ENCODE measurements around the gene ELF4. TPM values are rescaled to one million over a fixed set of nuclear protein-coding genes. Genes with fewer than 3 reads are reported as not detected.

The ELF4 gene
- total RNA-seq, 1 donor from 2014 or later, result 9.0 TPM

- TF ChIP-seq CTCF (IDR thresholded peaks at IDR 0.05; ENCODE audit: insufficient read depth, low read length, severe bottlenecking), result no peak
- no peak overlapping the region for H3K4me3 ChIP-seq (ENCODE audit: low read depth, low read length)
- no peak for DNase-seq (ENCODE audit: low read depth)
- H3K27me3 ChIP-seq (ENCODE audit: control insufficient read depth, insufficient read depth, low read length), result no peaks in the 10 kb centered on the region
- FAIRE-seq, result no peak
- H3K36me3 ChIP-seq (ENCODE audit: control insufficient read depth, insufficient read depth, low read length), result no peaks in the 10 kb centered on the region
Measured at GRCh38 chrX:130055899-130056298, 54.4 kb downstream of the ELF4 start.

GRCh38 chrX:130055103-130055502, 55.2 kb downstream of the ELF4 start:
- no peak for TF ChIP-seq CTCF (IDR thresholded peaks at IDR 0.05; ENCODE audit: insufficient read depth, low read length, severe bottlenecking)
- no peak for FAIRE-seq
- Histone ChIP-seq H3K27me3 (ENCODE audit: control insufficient read depth, insufficient read depth, low read length) (no peaks in the 10 kb centered on the region), H3K36me3 (ENCODE audit: control insufficient read depth, insufficient read depth, low read length) (no peaks in the 10 kb centered on the region), H3K4me3 (ENCODE audit: low read depth, low read length) (no peak overlapping the region)
- no peak for DNase-seq (ENCODE audit: low read depth)

- no peaks in the 10 kb centered on the region for H3K36me3 ChIP-seq (ENCODE audit: control insufficient read depth, insufficient read depth, low read length)
- H3K27me3 ChIP-seq (ENCODE audit: control insufficient read depth, insufficient read depth, low read length), result no peaks in the 10 kb centered on the region
- no peak overlapping the region for H3K4me3 ChIP-seq (ENCODE audit: low read depth, low read length)
- no peak for TF ChIP-seq CTCF (IDR thresholded peaks at IDR 0.05; ENCODE audit: insufficient read depth, low read length, severe bottlenecking)
- FAIRE-seq (no peak), DNase-seq (ENCODE audit: low read depth) (no peak)
Measured at GRCh38 chrX:130053236-130053635, 57.1 kb downstream of the ELF4 start.

- no peak overlapping the region for H3K4me3 ChIP-seq (ENCODE audit: low read depth, low read length)
- TF ChIP-seq CTCF (IDR thresholded peaks at IDR 0.05; ENCODE audit: insufficient read depth, low read length, severe bottlenecking), result no peak
- FAIRE-seq (no peak), DNase-seq (ENCODE audit: low read depth) (no peak)
- no peaks in the 10 kb centered on the region for H3K27me3 ChIP-seq (ENCODE audit: control insufficient read depth, insufficient read depth, low read length)
- H3K36me3 ChIP-seq (ENCODE audit: control insufficient read depth, insufficient read depth, low read length), result no peaks in the 10 kb centered on the region
Measured at GRCh38 chrX:130051176-130051845, 59.0 kb downstream of the ELF4 start.

- DNase-seq (ENCODE audit: low read depth) (no peak), FAIRE-seq (no peak)
- TF ChIP-seq CTCF (IDR thresholded peaks at IDR 0.05; ENCODE audit: insufficient read depth, low read length, severe bottlenecking), result no peak
- H3K4me3 ChIP-seq (ENCODE audit: low read depth, low read length), result no peak overlapping the region
- no peaks in the 10 kb centered on the region for H3K36me3 ChIP-seq (ENCODE audit: control insufficient read depth, insufficient read depth, low read length)
- H3K27me3 ChIP-seq (ENCODE audit: control insufficient read depth, insufficient read depth, low read length), result no peaks in the 10 kb centered on the region
Measured at GRCh38 chrX:130049821-130050220, 60.5 kb downstream of the ELF4 start.

GRCh38 chrX:130048686-130049222, 61.5 kb downstream of the ELF4 start:
- H3K36me3 ChIP-seq (ENCODE audit: control insufficient read depth, insufficient read depth, low read length), result no peaks in the 10 kb centered on the region
- TF ChIP-seq CTCF (IDR thresholded peaks at IDR 0.05; ENCODE audit: insufficient read depth, low read length, severe bottlenecking), result no peak
- DNase-seq (ENCODE audit: low read depth) (no peak), FAIRE-seq (no peak)
- no peaks in the 10 kb centered on the region for H3K27me3 ChIP-seq (ENCODE audit: control insufficient read depth, insufficient read depth, low read length)
- no peak overlapping the region for H3K4me3 ChIP-seq (ENCODE audit: low read depth, low read length)
